Endometrial microvascular endothelial cells (primary cell): Measurements from ENCODE around the gene LRR1. TPM values are rescaled to one million over a fixed set of nuclear protein-coding genes. Genes with fewer than 3 reads are reported as not detected.

Experiments
- total RNA-seq: library from RNA; depleted of rRNA; stranded (reverse); fragments of >200 nt; gene quantifications from one replicate; pipeline ENCODE4 v1.2.3, GENCODE V29; 2015; ENCODE audit errors: inconsistent ontology term

The LRR1 gene
- total RNA-seq, 1 donor from 2014 or later: 29.9 TPM

Other genes starting within 250 kb of the LRR1 start
- 7,038 TPM for gene RPS29, start 12.6 kb upstream of the LRR1 start, total RNA-seq
- gene RPL36AL, start 21.7 kb downstream of the LRR1 start, total RNA-seq: 146 TPM
- gene MGAT2, start 21.9 kb downstream of the LRR1 start, total RNA-seq: 94.1 TPM
- 3.9 TPM for gene DNAAF2, start 36.3 kb downstream of the LRR1 start, total RNA-seq
- gene POLE2, start 89.3 kb downstream of the LRR1 start, total RNA-seq: 20.7 TPM
- 0.37 TPM for gene KLHDC1, start 94.2 kb downstream of the LRR1 start, total RNA-seq
- gene KLHDC2, start 169.2 kb downstream of the LRR1 start, total RNA-seq: 19.8 TPM